Body of pancreas (tissue), 4 donors: ENCODE results near the gene SLC1A2. TPM values are rescaled to one million over a fixed set of nuclear protein-coding genes. Genes with fewer than 3 reads are reported as not detected.

Source experiments
- ATAC-seq: fragments of 150-250 bp; one replicate; pipeline ENCODE4 v1.9.1; 2016
- DNase-seq, 4 donors: peaks; one replicate each; pipeline ENCODE4 v3.0.0-alpha.2; 2019
- H3K27ac ChIP-seq, 4 donors: fragments of 200-600 bp; sonication (generic); 1 replicate in 3 of 4; 2 replicates in 1 of 4; pipeline versions ENCODE4 v1.5.1 to v1.6.1; 2016 to 2019; ENCODE audit warnings: mild to moderate bottlenecking in 1 of 4, mixed read lengths in 1 of 4, moderate library complexity in 1 of 4
- H3K27me3 ChIP-seq, 2 donors: fragments of 200-600 bp; sonication (generic); one replicate each; pipeline ENCODE4 v1.6.0; 2016; ENCODE audit warnings: mild to moderate bottlenecking in 1 of 2
- H3K36me3 ChIP-seq, 2 donors: fragments of 200-600 bp; sonication (generic); replicated peaks in 1 of 2; 2 replicates each; pipeline ENCODE4 v1.5.1; 2016; ENCODE audit warnings: low read depth in 2 of 2; ENCODE audit not compliant: insufficient read depth in 1 of 2
- H3K4me1 ChIP-seq: fragments of 200-600 bp; sonication (generic); one replicate; pipeline ENCODE4 v1.6.0; 2016
- H3K4me3 ChIP-seq, 2 donors: fragments of 200-600 bp; sonication (generic); 1 replicate in 1 of 2; 2 replicates in 1 of 2; pipeline ENCODE4 v1.5.1; 2016 to 2019
- H3K9me3 ChIP-seq, 3 donors: fragments of 200-600 bp; sonication (generic); 1 replicate in 2 of 3; 2 replicates in 1 of 3; pipeline ENCODE4 v1.5.1; 2016
- CTCF ChIP-seq, 7 experiments: fragments of 450-650 bp in 4 of 7; fragments of 200-600 bp in 3 of 7; sonication (generic) in 3 of 7; IDR thresholded peaks; one replicate each; pipeline ENCODE4 v1.5.1; 2016 to 2019; ENCODE audit warnings: antibody characterized with exemption in 7 of 7
- POLR2A ChIP-seq, 3 donors: fragments of 450-650 bp; IDR thresholded peaks; one replicate each; pipeline ENCODE4 v1.6.1; 2016; ENCODE audit warnings: antibody characterized with exemption in 3 of 3, mild to moderate bottlenecking in 2 of 3
- WGBS, 2 donors: methylation state at CpG; one replicate each; pipeline ENCODE4 v1.1.5; 2017; 5-methylcytosine and 5-hydroxymethylcytosine counted together
- intact Hi-C: fragments of 100-400 bp; cut with DNase I; formaldehyde crosslinking; loops from one replicate; pipeline ENCODE4 v1.15.1; 2023
- total RNA-seq, 2 donors: library from RNA; depleted of rRNA; stranded (reverse); fragments of >200 nt; gene quantifications; one replicate each; pipeline ENCODE4 v1.1.0, GENCODE V29; 2016

The SLC1A2 gene
- total RNA-seq, 2 donors from 2014 or later: 23.1 to 73.7 TPM

GRCh38 chr11:35302398-35302797 lies 117.0 kb downstream of the SLC1A2 start:
- peak overlapping the region in 1 of 4 donors; percentile 59 for H3K27ac ChIP-seq
- H3K36me3 ChIP-seq: no peaks in the 10 kb centered on the region
- no peaks in the 10 kb centered on the region for H3K27me3 ChIP-seq
- DNase-seq (no peak), ATAC-seq (no peak)
- intact Hi-C loops: no loop called here
- 90 to 97% methylated on average over 4 of the region's 4 CpGs for WGBS, 2 donors
- TF ChIP-seq POLR2A (IDR thresholded peaks at IDR 0.05): no peak
- TF ChIP-seq CTCF (IDR thresholded peaks at IDR 0.05): no peak
- H3K4me3 ChIP-seq: no peak overlapping the region
- peaks cover 36% of the 10 kb centered on the region for H3K4me1 ChIP-seq
- no peaks in the 10 kb centered on the region for H3K9me3 ChIP-seq

- intact Hi-C loops: no loop called here
- Histone ChIP-seq H3K27ac (no peak overlapping the region), H3K4me3 (no peak overlapping the region), H3K36me3 (no peaks in the 10 kb centered on the region), H3K4me1 (peaks cover 28% of the 10 kb centered on the region), H3K9me3 (no peaks in the 10 kb centered on the region), H3K27me3 (no peaks in the 10 kb centered on the region)
- no peak for DNase-seq
- TF ChIP-seq CTCF (IDR thresholded peaks at IDR 0.05) (no peak), POLR2A (IDR thresholded peaks at IDR 0.05) (no peak)
- no peak for ATAC-seq
- WGBS, 2 donors: 83% methylated on average over 1 of the region's 1 CpG
Observed at GRCh38 chr11:35298369-35298768, 121.0 kb downstream of the SLC1A2 start.

GRCh38 chr11:35295751-35296150 lies 123.6 kb downstream of the SLC1A2 start:
- peak overlapping the region in 3 of 4 donors; percentile 54 to 79 (median 70) for H3K27ac ChIP-seq
- peak; percentile 83 for ATAC-seq

GRCh38 chr11:35293699-35294098 lies 125.7 kb downstream of the SLC1A2 start:
- intact Hi-C loops: no loop called here
- TF ChIP-seq POLR2A (IDR thresholded peaks at IDR 0.05) (no peak), CTCF (IDR thresholded peaks at IDR 0.05) (no peak)
- WGBS, 2 donors: 91 to 94% methylated on average over 4 of the region's 4 CpGs
- Histone ChIP-seq H3K36me3 (no peaks in the 10 kb centered on the region), H3K27ac (peak overlapping the region in 1 of 4 donors; percentile 48), H3K4me1 (peaks cover 19% of the 10 kb centered on the region), H3K4me3 (no peak overlapping the region), H3K9me3 (no peaks in the 10 kb centered on the region), H3K27me3 (no peaks in the 10 kb centered on the region)
- no peak for DNase-seq
- no peak for ATAC-seq

More at GRCh38 chr11:35295751-35296150, 123.6 kb downstream of the SLC1A2 start:
- WGBS, 2 donors: 30 to 47% methylated on average over 2 of the region's 2 CpGs
- TF ChIP-seq POLR2A (IDR thresholded peaks at IDR 0.05): no peak
- no peak for TF ChIP-seq CTCF (IDR thresholded peaks at IDR 0.05)
- H3K4me1 ChIP-seq: peaks cover 19% of the 10 kb centered on the region
- intact Hi-C loops: no loop called here
- H3K9me3 ChIP-seq: no peaks in the 10 kb centered on the region
- H3K36me3 ChIP-seq: no peaks in the 10 kb centered on the region
- DNase-seq: peak in 3 of 4 donors; percentile 36 to 62 (median 61)
- no peaks in the 10 kb centered on the region for H3K27me3 ChIP-seq
- H3K4me3 ChIP-seq: no peak overlapping the region

GRCh38 chr11:35293035-35293434 lies 126.3 kb downstream of the SLC1A2 start:
- intact Hi-C loops: no loop called here
- H3K27me3 ChIP-seq: no peaks in the 10 kb centered on the region
- TF ChIP-seq POLR2A (IDR thresholded peaks at IDR 0.05) (no peak), CTCF (IDR thresholded peaks at IDR 0.05) (no peak)
- H3K36me3 ChIP-seq: no peaks in the 10 kb centered on the region
- H3K27ac ChIP-seq: peak overlapping the region in 2 of 4 donors; percentile 15 to 48
- ATAC-seq (no peak), DNase-seq (no peak)
- peaks cover 19% of the 10 kb centered on the region for H3K4me1 ChIP-seq
- H3K9me3 ChIP-seq: no peaks in the 10 kb centered on the region
- no peak overlapping the region for H3K4me3 ChIP-seq
- whole genome bisulfite sequencing, 2 donors: 44 to 48% methylated on average over 3 of the region's 3 CpGs
